CD4-positive, alpha-beta T cell treated with Interleukin-2 at 100 ng/mL for 4 hours (primary cell): ENCODE measurements around the gene VILL.
A peak's percentile ranks its signal among the peaks of the same experiment; 100 is the strongest.
"Not testable (repeated sequence)": the region's sequence is repeated elsewhere in the genome, so short reads cannot be mapped to it uniquely, and the experiment has no call there.

ENCODE experiments used
- DNase-seq: peaks from one replicate; pipeline ENCODE4 v3.0.0-alpha.2; 2020; ENCODE audit warnings: low spot score

VILL gene

DNA sequence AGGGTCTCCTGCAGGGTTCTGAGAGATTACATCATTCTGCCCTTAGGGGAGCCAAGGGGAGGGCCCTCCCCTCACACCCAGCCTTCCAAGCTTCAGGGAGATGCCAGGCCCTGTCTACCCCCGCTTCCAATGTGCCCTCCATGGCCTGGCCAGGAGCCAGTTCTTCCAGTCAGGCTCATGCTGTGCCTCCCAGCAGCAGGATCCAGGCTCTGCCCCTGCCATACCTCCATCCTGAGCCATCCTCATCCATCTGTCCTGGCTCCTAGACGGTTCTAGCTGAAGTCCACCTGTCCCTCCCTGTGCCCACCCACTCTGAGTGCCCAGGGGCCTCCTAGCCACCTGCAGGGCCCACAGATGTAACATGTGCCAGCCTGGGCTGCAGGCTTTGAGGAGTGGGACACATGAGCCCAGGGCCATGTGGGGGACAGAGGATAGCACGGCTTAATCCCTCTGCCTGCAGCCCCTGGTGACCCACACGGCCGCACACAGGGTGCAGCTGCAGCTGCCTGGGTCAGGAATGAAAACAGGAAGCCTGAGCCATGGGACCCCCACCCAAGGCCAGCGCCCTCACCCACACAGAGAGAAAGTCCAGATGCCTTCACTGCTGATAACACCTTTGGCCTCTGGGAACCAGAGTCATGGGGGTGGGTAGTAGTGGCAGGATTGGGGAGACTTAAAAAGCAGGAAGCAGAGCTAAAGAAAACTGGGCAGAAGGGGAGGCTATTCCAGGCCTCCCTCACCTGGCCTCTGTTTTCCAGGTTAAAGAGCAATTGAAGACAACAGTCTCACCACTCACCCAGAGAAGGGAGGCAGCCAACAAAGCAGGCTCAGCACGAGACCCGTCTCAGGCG, 27.1 kb downstream of the VILL start:
- DNase-seq = no peak

DNA sequence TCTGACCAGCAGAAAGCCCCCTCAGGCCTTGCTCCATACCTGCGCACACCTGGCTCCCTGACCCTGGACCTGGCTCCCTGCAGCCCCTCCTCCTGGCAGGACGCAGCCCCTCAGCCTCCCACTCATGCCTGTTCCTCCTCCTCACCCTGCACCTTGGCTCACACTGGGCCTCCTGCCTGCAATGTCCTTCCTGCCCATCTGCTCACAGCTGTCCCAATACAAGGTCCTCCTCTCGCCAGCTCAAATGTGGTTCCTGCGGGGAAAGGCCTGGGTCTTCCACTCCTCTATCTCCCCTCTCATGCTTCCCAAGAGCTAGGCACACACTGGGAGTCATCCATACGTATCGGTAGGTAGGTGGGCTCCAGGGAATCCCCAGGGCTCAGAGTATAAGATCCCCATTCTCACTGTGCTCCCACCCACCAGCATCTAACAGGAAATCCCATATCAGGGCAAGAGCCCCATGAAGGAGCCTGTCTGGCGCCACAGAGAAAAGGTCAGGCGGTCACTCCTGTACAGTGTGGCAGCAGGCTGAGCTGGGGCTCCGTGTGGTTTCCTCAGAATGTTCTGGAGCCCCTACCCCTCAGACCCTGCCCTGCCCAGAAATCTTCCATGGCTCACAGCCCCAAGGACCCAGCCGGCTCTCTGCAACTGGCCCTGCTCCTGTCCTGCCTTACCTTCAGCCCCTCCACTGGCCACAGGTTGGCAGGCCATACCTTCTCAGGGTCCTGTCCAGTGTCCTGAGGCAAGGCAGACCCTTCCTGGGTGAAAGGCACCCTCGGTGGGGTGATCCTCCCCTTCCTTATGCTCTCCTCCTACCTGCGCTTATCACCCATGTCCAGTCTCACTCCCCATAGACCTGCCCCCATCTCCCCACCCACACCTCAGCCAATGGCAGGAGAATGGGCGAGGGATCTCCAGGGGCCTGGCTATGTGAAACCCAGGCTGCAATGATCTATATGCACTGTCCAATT, 28.0 kb downstream of the VILL start:
- DNase-seq = no peak

DNA sequence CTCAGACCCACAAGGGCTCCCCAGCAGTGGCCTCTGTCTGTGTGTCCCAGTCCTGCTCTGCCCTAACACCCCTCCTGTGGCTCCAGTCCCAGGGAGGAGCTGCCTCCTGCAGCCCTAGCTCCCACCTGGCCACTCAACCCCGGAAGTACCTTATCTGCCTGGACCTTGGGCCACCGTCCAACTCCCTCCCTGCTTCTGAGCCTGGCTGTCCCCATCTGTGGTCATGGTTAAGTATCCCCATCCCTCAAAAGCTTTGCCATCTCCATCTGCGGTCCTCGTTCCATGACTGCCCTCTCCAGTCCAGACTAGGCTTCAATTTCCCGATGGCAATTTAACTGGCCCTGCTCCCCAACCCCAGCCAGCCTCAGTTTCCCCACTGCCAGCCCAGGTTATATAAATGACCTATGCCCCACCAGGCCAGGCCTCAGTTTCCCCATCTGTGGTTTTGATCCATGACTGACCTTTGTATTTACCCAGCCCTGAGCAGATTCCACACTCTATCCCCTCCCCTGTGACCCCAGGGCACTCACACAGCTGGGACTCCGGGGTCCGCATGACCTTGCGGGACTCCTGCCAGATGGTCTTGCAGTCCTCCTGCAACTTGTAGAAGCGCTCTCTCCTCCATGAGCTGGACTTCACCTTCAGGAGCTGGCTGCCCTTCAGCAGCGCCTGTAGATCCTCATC, 29.2 kb downstream of the VILL start:
- DNase-seq = no peak

DNA sequence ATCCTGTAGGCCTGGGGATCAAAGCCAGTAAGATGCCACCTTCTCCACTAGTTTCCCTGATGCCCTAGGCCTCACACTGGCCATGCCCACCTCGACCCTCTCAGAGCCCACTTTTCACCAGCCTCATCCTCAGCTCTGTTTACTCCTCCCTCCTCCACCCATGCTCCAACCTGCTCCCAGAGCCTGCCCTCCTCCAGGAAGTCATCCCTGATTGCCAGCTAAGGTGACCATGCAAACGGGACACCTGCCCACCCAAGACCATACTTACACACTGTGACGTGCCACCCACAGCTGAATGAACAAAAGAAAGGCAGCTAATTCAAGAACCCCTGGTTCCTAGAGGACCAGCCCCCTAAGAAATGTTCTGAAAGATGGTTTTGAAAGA, 29.7 kb downstream of the VILL start:
- DNase-seq = no peak

DNA sequence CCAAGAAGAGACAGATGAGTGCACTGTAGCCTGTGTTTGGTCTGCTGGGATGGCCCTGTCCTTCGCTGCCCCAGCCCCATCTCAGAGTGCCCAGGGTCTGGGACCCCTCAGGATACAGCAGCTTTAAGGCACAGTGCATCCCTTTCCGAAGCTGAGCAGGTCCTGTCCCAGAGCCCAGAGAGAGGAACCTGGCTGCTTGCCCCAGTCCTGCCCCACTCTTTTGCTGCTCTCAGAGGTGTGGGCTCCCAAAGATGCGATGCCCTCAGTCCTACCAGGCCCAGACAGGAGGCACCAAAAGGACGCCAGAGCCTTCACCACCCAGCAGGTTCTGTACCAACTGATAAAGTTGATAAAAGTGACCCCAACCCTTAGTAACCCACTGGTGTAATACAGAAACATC, 30.6 kb downstream of the VILL start:
- no peak for DNase-seq

DNA sequence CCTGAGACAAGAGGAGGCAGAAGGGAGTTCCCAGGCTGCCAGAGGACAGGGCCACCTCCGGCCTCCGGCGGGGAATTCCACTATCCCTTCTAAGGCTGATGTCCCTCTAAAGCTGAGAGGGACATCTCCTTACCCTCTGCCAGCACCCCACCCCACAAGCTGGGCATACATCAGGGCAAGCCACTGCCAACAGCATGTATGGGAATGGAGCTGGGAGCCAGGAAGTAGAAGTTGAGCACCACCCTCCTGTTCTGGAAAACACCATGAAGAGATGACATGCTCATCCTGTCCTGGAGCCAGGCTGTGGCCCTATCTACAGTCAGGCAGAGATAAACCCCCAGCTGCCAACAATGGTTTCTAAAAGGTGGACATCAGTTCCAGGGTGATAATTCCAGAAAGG, 31.7 kb downstream of the VILL start:
- DNase-seq = no peak

DNA sequence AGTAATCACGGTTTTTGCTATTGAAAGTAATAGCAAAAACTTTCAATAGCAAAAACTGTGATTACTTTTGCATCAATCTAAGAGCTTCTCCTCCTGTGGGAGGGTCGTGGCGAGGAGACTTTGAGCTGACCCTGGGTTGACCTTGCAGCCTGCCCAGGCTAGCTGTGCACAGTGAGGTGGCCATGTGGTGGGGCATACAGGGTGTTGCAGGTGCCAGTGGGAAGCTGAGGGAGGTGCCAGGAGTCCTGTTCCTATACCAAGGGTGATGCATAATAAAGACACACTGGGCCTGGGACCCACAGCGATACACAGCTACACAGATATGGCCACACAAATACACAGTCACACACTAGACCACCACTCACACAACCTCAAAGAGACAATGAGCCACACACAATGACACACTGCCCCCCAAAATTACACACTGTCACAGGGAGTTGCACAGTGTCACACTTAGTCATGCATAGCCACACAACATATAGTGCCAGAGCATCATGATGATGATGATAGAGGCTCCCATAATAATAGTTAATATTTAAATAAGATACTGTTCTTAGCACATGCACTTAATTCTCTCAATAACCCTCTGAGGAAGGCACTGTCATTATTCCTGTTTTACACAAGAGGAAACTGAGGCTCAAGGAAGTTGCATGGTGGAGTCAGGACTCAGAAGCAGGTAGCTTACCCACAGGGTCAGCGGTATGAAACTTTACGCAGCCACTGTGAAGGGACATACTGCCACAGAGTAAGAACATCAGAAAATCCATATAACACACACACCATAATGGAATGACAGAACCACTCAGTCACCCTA, 32.5 kb downstream of the VILL start:
- DNase-seq = peak; percentile 44

DNA sequence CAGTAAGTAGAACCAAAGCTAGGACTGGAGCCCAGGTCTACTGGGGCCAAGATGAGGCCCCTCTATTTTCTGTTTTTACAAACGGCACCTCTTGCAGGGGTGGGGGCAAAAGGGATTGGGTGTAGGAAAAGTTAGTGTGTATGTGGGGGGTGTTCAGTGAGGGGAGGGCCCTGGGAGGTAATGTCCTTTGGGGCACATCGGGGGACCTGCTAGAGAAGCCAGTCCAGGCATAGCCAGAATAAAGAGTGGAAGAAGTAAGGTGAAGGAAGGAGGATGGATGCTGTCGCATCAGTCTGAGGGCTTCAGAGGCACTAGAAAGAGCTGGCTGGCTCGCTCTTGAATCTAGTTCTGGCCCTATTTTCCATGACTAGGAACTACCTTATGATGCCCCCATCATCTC, 36.3 kb downstream of the VILL start:
- DNase-seq = no peak

DNA sequence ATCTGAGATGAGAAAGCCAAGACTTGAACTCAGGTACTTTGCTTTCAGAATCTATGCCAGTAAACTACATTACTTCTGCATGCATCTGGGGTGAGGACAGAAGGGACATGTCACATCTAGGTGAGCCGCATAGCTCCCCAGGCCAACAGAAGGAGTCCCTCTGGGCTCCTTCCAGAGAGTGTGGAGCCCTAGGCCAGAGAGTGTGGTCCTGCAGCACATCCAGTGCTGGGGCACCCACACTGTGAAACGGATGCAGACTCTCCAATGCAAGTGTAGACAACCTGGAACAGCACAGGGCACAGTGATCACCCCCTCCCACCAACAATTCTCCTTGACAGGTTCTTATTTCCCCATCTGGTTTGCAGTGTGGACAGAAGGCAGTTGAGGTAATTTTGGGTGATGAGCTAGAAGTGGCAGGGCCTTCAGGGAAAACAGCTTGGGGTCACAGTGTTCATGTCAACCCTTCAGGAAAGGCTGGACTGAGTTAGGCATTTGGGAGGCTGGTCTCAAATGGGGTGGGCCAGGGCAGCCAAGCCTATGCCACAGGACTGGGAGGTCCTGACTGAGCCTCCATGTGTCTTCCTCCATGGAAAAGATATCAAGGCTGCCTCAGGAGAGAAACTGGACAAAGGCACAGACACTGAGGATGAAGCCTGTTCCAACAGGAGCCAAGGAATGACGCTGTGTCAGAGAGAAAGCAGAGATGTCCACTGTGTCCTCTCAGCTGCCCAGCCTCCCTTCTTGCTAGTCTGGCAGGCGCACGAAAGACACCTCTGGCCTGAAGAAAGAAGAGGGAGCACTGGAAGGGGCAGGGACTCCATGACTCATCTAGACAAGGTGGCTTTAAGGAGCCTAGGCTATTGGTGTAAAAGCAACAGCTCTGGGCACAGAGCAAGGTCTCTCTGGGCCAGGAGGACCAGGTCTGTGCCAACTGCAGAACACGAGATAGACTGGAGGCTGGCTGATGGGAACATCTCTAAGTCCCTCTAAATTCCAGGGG, 37.2 kb downstream of the VILL start:
- DNase-seq = no peak

DNA sequence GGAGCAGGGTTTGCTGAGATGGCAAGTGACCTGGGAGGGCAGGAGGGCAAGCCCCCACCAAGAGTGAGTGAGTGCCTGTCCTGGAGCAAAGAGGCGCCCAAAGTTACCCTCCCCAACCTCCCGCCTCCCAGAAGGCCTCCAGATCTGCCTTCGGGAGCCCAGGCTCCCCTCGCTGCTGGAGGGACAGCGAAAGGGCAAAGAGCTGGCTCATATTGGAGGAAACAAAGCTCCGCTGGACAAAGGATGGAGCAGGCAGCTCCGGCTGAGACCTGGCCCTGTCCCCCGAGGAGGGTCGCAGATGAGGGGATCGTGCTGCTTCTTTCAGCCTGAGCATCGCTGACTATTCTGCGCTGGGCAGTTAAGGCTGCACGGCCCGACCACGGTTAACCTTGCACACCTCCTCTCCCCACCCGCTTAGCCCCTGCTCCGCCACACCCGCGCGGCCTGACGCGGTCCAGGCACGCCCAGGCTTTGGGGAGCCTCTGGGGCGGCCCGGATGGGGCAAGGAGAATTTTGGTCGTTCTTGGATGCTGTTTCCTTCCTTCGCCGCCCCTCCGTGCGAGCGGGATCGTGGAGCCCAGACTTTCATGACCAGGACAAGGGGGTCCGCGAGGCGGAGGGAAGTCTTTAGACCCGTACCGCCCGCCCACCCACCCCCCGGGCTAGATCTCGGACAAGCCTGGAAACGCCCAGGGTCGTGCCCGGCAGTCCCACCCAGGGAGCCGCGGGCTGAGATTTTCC, 38.2 kb downstream of the VILL start:
- DNase-seq = no peak

DNA sequence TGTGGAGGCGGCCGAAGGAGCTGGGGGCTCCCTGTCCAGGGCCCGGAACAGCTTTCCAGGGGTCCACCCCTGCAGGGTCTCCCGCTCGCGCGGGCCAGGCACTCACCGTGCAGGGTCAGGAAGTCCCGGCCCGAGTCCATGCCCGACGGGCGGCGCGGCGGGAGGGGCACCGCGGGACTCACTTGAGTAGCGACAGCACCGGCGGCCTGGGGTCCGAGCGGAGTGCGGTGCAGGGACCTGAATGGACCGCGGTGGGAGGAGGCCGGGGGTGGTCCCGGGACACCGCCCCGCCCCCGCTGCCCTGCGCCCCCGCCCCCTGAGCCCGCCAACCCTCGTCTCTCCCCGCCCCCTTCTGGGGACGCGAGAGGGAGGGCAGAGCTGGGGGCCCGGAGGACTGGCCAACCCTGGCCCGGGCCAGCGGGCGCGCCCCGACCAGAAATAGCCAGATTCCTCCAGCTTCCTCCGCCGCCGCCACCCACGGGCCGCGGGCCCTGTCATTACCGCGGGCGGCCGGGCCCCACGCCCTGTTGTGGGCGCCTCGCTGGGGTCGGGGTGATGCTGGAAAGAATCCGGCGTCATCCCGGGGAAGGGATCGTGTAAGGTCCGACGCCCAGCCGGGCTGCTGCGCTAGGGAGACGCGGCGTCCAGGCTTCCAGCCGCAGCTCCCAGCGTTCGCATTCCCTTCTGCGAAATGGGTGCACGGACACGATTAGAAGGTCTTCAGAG, 39.0 kb downstream of the VILL start, which contains the start of gene PLCD1:
PLCD1 (minus strand) TSS at position 243 of the 726 bp plus-strand sequence; CDS start at position 140, 103 bp downstream.
- DNase-seq = peak; percentile 62

DNA sequence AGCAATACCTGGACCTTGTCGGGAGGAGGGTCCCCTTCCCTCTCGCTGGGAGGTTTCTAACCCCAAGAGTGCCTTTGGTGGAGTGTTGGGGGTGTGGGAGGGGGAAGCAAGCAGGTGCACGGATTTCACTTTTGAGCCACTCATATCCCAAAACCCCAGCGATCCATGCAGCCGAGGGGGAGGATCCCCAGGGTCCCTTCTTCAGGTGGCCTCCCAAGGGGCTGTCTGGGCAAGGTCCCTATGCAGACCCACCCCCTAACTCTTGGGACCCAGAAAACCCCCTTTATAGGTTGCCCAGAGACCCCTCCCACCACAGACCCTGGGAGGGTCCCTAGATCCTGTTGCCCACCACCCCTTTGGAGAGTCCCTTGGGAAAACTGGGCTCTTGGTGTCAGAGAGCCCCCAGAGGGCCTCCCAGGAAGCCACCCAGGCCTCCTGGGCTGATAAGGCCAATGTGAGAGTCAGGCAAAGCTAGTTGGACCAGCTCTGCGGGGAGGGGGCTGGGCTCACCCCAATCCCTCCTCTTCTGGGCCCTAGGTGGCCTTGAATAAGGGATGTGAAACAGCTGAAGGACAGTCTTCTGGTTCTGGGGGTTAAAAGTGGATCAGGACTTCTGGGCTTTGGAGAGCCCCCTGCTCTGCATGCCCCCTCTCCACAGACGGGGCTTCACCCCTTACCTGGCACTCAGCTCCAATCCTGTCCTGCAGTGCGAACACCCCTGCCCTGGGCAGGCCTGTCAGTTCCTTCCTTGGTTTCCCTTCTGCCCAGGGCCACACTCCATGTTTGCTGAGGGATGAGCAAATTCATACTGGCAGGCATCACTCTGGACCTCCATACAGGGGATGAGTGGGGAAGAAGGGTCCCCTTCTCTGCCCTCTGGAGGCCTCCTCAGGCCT, 39.8 kb downstream of the VILL start:
- no peak for DNase-seq

DNA sequence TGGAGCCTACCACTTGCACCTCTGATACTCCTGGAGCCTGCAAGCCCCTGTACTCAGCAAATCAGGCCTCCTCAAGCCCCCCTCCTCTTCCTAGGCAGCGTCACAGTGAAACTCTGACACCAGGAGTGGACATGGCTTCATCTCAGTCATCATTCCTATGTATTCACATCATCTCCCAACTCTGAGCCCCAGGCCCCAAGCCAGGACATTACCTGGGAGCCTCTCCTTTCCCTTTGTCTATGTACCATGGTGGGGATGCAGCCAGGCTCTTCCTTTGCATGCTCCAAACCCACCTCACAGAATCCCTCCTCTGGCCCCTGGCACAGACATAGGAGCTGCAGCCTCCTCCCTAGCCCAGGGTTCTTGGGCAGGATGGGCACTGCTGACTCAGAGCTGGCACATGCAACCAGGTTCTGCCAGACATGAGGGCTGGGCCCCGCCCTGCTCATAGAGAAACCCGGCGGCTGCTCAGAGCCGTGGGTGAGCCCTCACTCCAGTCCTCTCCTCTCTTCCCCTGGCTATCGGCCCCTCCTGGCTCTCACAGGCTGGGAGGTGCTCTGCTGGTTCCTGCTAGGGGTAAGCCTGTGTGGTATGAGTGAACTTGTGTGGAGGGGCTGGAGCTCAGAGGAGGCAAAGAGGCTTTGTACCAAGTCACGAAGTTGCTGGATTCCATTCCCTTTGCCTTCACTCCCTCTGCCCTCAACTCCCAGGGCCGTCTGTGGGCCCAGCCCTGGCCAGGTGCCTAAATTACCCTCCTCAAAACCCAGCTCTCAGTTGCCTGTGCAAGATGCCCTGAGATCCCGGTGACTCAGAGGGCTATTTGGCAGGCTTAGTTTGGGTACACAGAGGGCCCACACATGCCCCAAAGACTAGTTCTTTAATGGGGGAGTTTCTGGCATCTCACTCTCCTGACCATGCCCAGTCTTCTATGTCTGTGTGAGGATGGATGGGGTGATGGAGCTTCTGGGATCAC, 40.7 kb downstream of the VILL start:
- DNase-seq = peak; percentile 84

DNA sequence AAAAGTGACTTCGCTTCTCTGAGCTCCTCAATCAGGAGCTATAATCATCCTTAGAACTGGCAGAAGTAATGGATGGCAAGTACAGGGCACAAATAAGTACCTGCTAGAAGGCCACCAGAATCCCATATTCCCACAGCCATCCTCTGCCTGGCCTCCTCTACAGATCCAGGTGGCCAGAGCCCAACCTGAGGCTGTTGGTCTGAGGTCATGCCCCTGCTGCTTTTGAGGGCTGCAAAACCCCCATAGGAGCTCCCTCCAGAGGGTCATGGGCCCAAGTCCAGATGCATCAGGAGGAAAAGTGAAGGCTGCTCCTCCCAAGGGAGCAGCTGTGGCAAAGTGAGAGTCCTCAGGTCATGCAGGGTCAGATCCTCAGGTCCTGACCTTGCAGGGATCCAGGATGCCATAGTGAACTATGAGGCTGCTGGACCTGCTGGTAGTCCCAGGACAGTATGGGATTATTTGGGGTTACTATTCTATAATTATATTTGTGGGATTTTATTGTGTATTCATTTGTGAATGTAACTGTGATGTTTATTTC, 41.8 kb downstream of the VILL start:
- no peak for DNase-seq

DNA sequence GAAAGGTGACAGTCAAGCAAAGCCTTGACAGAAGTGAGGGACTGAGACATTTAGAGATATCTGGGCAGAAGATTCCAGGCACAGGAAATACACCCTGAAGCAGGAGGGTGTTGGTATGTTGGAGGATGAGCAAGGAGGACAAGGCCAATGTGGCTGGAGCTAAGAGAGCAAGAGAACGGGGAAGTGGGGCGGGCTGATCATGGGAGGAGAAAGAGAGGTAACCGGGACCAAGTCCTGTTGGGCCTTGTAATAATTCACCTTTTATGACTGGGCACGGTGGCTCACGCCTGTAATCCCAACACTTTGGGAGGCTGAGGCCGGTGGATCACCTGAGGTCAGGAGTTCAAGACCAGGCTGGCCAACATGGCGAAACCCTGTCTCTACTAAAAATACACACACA, 43.0 kb downstream of the VILL start:
- not testable (repeated sequence) for DNase-seq

DNA sequence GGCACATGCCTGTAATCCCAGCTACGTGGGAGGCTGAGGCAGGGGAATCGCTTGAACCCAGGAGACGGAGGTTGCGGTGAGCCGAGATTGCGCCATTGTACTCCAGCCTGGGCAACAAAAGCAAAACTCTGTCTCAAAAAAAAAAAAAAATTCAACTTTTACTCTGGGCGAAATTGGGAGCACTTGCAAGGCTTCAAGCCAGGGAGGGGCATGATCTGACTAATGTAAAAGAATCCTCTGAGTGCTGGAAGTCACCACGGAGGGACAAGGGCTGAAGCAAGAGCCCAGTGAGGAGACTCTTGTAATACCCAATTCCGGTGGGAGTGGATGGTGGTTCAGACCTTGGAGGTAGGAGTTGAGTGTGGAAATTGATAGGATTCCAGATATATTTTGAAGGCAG, 43.7 kb downstream of the VILL start:
- not testable (repeated sequence) for DNase-seq
